OCI-LY1 (cell line): ENCODE results near the gene MDFIC.

Experiments
- H2AFZ ChIP-seq: fragments of 200-600 bp; sonication (generic), shearing (Covaris generic); 2 replicates; pipeline ENCODE4 v1.6.0; 2014; ENCODE audit warnings: antibody characterized with exemption, mild to moderate bottlenecking, low read length
- H3F3A ChIP-seq: fragments of 200-600 bp; sonication (generic), shearing (Covaris generic); 2 replicates; pipeline ENCODE4 v1.6.0; 2014; ENCODE audit warnings: mild to moderate bottlenecking, antibody characterized with exemption, low read length, moderate library complexity; ENCODE audit not compliant: insufficient read depth
- H3K27ac ChIP-seq: fragments of 200-600 bp; sonication (generic); 2 replicates; pipeline ENCODE4 v1.5.1; 2014; ENCODE audit warnings: low read length, mixed run types, mild to moderate bottlenecking, low read depth; ENCODE audit not compliant: poor library complexity, severe bottlenecking
- H3K27me3 ChIP-seq: fragments of 200-600 bp; sonication (generic); 2 replicates; pipeline ENCODE4 v1.6.0; 2014; ENCODE audit warnings: antibody characterized with exemption, mild to moderate bottlenecking, low read length, moderate library complexity; ENCODE audit not compliant: insufficient read depth
- H3K36me3 ChIP-seq: fragments of 200-600 bp; sonication (generic); 2 replicates; pipeline ENCODE4 v1.6.1; 2014; ENCODE audit warnings: mild to moderate bottlenecking, antibody characterized with exemption, low read length, moderate library complexity, mixed read lengths; ENCODE audit not compliant: insufficient read depth
- H3K4me1 ChIP-seq: fragments of 200-600 bp; sonication (generic); 2 replicates; pipeline ENCODE4 v1.5.1; 2014; ENCODE audit warnings: mild to moderate bottlenecking, low read length, moderate library complexity; ENCODE audit not compliant: insufficient read depth, severe bottlenecking
- H3K4me2 ChIP-seq: fragments of 200-600 bp; sonication (generic), shearing (Covaris generic); 2 replicates; pipeline ENCODE4 v1.6.1; 2014; ENCODE audit warnings: low read length
- H3K4me3 ChIP-seq: fragments of 200-600 bp; sonication (generic); 2 replicates; pipeline ENCODE4 v1.5.1; 2014; ENCODE audit warnings: low read length, low read depth, mild to moderate bottlenecking, mixed read lengths; ENCODE audit not compliant: poor library complexity, severe bottlenecking
- H3K79me2 ChIP-seq: fragments of 200-600 bp; shearing (Covaris generic); 2 replicates; pipeline ENCODE4 v1.6.1; 2016; ENCODE audit warnings: mixed run types, low read length, mixed read lengths; ENCODE audit not compliant: insufficient read depth
- H3K9ac ChIP-seq: fragments of 200-600 bp; sonication (generic), shearing (Covaris generic); 2 replicates; pipeline ENCODE4 v1.6.1; 2014; ENCODE audit warnings: mild to moderate bottlenecking, low read length, mixed read lengths
- H3K9me2 ChIP-seq: fragments of 200-600 bp; sonication (generic), shearing (Covaris generic); 2 replicates; pipeline ENCODE4 v1.6.1; 2014; ENCODE audit warnings: low read depth, mild to moderate bottlenecking, low read length, mixed read lengths
- H3K9me3 ChIP-seq: fragments of 200-600 bp; shearing (Covaris generic); 2 replicates; pipeline ENCODE4 v1.6.1; 2014; ENCODE audit warnings: low read length, mixed read lengths
- H4K20me1 ChIP-seq: fragments of 200-600 bp; sonication (generic), shearing (Covaris generic); 2 replicates; pipeline ENCODE4 v1.6.0; 2016; ENCODE audit warnings: mild to moderate bottlenecking, low read length; ENCODE audit not compliant: insufficient read depth
- CTCF ChIP-seq: fragments of 200-600 bp; sonication (generic), shearing (Covaris generic); IDR thresholded peaks from 2 replicates; pipeline ENCODE4 v1.5.1; 2017; ENCODE audit warnings: mild to moderate bottlenecking, antibody characterized with exemption, low read length, moderate library complexity, mixed read lengths
- EZH2 ChIP-seq: fragments of 200-600 bp; sonication (generic), shearing (Covaris generic); IDR thresholded peaks from 2 replicates; pipeline ENCODE4 v1.8.0; 2017; ENCODE audit warnings: borderline replicate concordance, mixed run types, mild to moderate bottlenecking, antibody characterized with exemption, low read length, moderate library complexity, mixed read lengths

Gene MDFIC

GRCh38 chr7:114934086-114934485, 12.2 kb downstream of the MDFIC start:
- Histone ChIP-seq H3K27me3 (no peaks in the 10 kb centered on the region), H3K4me2 (no peak overlapping the region), H3K9ac (no peak overlapping the region), H4K20me1 (no peaks in the 10 kb centered on the region), H3K4me3 (no peak overlapping the region), H2AFZ (no peak overlapping the region), H3K27ac (no peak overlapping the region), H3F3A (no peaks in the 10 kb centered on the region), H3K36me3 (no peaks in the 10 kb centered on the region), H3K9me2 (no peaks in the 10 kb centered on the region), H3K4me1 (no peaks in the 10 kb centered on the region), H3K9me3 (no peaks in the 10 kb centered on the region), H3K79me2 (no peaks in the 10 kb centered on the region)
- TF ChIP-seq EZH2 (no peak), CTCF (no peak)

GRCh38 chr7:114934713-114935112, 12.8 kb downstream of the MDFIC start:
- H2AFZ ChIP-seq, result no peak overlapping the region
- no peaks in the 10 kb centered on the region for H3K27me3 ChIP-seq
- H4K20me1 ChIP-seq, result no peaks in the 10 kb centered on the region
- H3K27ac ChIP-seq, result no peak overlapping the region
- TF ChIP-seq CTCF, result no peak
- no peak for TF ChIP-seq EZH2
- H3K4me2 ChIP-seq, result no peak overlapping the region
- no peaks in the 10 kb centered on the region for H3F3A ChIP-seq
- H3K9me3 ChIP-seq, result no peaks in the 10 kb centered on the region
- H3K4me1 ChIP-seq, result no peaks in the 10 kb centered on the region
- no peak overlapping the region for H3K4me3 ChIP-seq
- H3K9ac ChIP-seq, result no peak overlapping the region
- H3K79me2 ChIP-seq, result no peaks in the 10 kb centered on the region
- H3K9me2 ChIP-seq, result no peaks in the 10 kb centered on the region
- no peaks in the 10 kb centered on the region for H3K36me3 ChIP-seq

- Histone ChIP-seq H3K27me3 (no peaks in the 10 kb centered on the region), H4K20me1 (no peaks in the 10 kb centered on the region), H3K9ac (no peak overlapping the region), H3K4me2 (no peak overlapping the region), H3K27ac (no peak overlapping the region), H3K36me3 (no peaks in the 10 kb centered on the region), H2AFZ (no peak overlapping the region), H3K9me2 (no peaks in the 10 kb centered on the region), H3K79me2 (no peaks in the 10 kb centered on the region), H3K4me1 (no peaks in the 10 kb centered on the region), H3K9me3 (no peaks in the 10 kb centered on the region), H3F3A (no peaks in the 10 kb centered on the region), H3K4me3 (no peak overlapping the region)
- TF ChIP-seq EZH2 (no peak), CTCF (no peak)
Observed at GRCh38 chr7:114936471-114936870, 14.6 kb downstream of the MDFIC start.
